Measurements from ENCODE around the gene RLN3.

GRCh38 chr19:13987101-13987890 lies 40.7 kb upstream of the RLN3 start:
- no peak for TF ChIP-seq POLR2AphosphoS5 (IDR thresholded peaks at IDR 0.05)
- no peak for TF ChIP-seq CTCF (IDR thresholded peaks at IDR 0.05)
- no peak for TF ChIP-seq POLR2A (IDR thresholded peaks at IDR 0.05; ENCODE audit: low read depth)
- no peak for TF ChIP-seq EP300 (IDR thresholded peaks at IDR 0.05)

Data from esophagus muscularis mucosa (tissue), 4 donors.